ENCODE results near the gene SND1.

- TF ChIP-seq CTCF (conservative IDR thresholded peaks at IDR 0.05 in 1 of 2, IDR thresholded peaks at IDR 0.05 in 1 of 2; ENCODE audit: extremely low read depth in 1 of 2, insufficient read depth in 1 of 2, low read depth in 1 of 2, low read length in 2 of 2) (no peak), EZH2 (IDR thresholded peaks at IDR 0.05; ENCODE audit: borderline replicate concordance, low read length) (no peak)
Measured at GRCh38 chr7:127946847-127947246, 294.9 kb downstream of the SND1 start.

All from mammary epithelial cell (primary cell).